SK-N-SH (cell line): Measurements from ENCODE around the gene SNX10. TPM values are rescaled to one million over a fixed set of nuclear protein-coding genes. Genes with fewer than 3 reads are reported as not detected.

Source experiments
- CTCF ChIA-PET: fragments of 300-600, 350-600 bp; formaldehyde crosslinking; extraction: SDS; loops from one replicate; lab custom pipeline; 2021; lab: Yijun Ruan, JAX
- POLR2A ChIA-PET: fragments of 350-600 bp; sonication (Branson Sonifier 250); formaldehyde crosslinking; extraction: SDS; loops from one replicate; lab custom pipeline; 2020; ENCODE audit warnings: antibody characterized with exemption, inconsistent platforms; lab: Yijun Ruan, JAX
- DNase-seq: peaks from one replicate; pipeline ENCODE4 v3.0.0; 2012
- H2AFZ ChIP-seq: fragments of 200-600 bp; sonication (generic); 2 replicates; pipeline ENCODE4 v1.8.1; 2016; ENCODE audit warnings: antibody characterized with exemption, mild to moderate bottlenecking, low read depth
- H3F3A ChIP-seq: fragments of 200-600 bp; sonication (generic); replicated peaks from 2 replicates; pipeline ENCODE3; 2016; ENCODE audit warnings: antibody characterized with exemption, mild to moderate bottlenecking; ENCODE audit not compliant: insufficient read depth
- H3K27ac ChIP-seq, 2 experiments: fragments of 200-500 bp in 1 of 2; fragments of 200-600 bp in 1 of 2; sonication (Bioruptor generic) in 1 of 2; sonication (generic), shearing (Covaris generic) in 1 of 2; 2 replicates each; pipeline versions ENCODE4 v1.5.1 to v1.6.1; 2014 to 2016; ENCODE audit warnings: low read depth in 2 of 2, inconsistent platforms in 1 of 2, low read length in 1 of 2, mild to moderate bottlenecking in 1 of 2, mixed read lengths in 1 of 2
- H3K27me3 ChIP-seq: fragments of 200-600 bp; sonication (generic), shearing (Covaris generic); 2 replicates; pipeline ENCODE4 v1.6.1; 2016; ENCODE audit warnings: mixed run types; ENCODE audit not compliant: insufficient read depth
- H3K36me3 ChIP-seq, 2 experiments: fragments of 200-500 bp in 1 of 2; fragments of 200-600 bp in 1 of 2; sonication (Bioruptor generic) in 1 of 2; sonication (generic) in 1 of 2; replicated peaks in 1 of 2; 2 replicates each; pipeline versions ENCODE3 to v1.5.1; 2014 to 2016; ENCODE audit warnings: low read length in 1 of 2, mild to moderate bottlenecking in 1 of 2; ENCODE audit not compliant: insufficient read depth in 2 of 2, control insufficient read depth in 1 of 2
- H3K4me1 ChIP-seq, 2 experiments: fragments of 200-500 bp in 1 of 2; fragments of 200-600 bp in 1 of 2; sonication (Bioruptor generic) in 1 of 2; sonication (generic), shearing (Covaris generic) in 1 of 2; 2 replicates each; pipeline versions ENCODE4 v1.5.1 to v1.6.1; 2014 to 2016; ENCODE audit warnings: low read depth in 1 of 2, low read length in 1 of 2, mixed run types in 1 of 2; ENCODE audit not compliant: insufficient read depth in 2 of 2, control insufficient read depth in 1 of 2
- H3K4me2 ChIP-seq: fragments of 200-600 bp; sonication (generic), shearing (Covaris generic); 2 replicates; pipeline ENCODE4 v1.6.1; 2017; ENCODE audit warnings: mixed run types
- H3K4me3 ChIP-seq, 2 experiments: fragments of 200-500 bp in 1 of 2; fragments of 200-600 bp in 1 of 2; sonication (Bioruptor generic) in 1 of 2; sonication (generic), shearing (Covaris generic) in 1 of 2; 2 replicates each; pipeline versions ENCODE4 v1.5.1 to v1.8.1; 2014 to 2016; ENCODE audit warnings: low read depth in 2 of 2, inconsistent platforms in 1 of 2, low read length in 1 of 2, mild to moderate bottlenecking in 1 of 2, mixed read lengths in 1 of 2, moderate library complexity in 1 of 2
- H3K79me2 ChIP-seq: fragments of 200-600 bp; sonication (generic); 2 replicates; pipeline ENCODE4 v1.8.1; 2017; ENCODE audit warnings: mild to moderate bottlenecking; ENCODE audit not compliant: insufficient read depth
- H3K9ac ChIP-seq: fragments of 200-600 bp; sonication (generic); 2 replicates; pipeline ENCODE4 v1.6.1; 2017; ENCODE audit warnings: mixed run types
- H3K9me2 ChIP-seq: fragments of 200-600 bp; sonication (generic); 2 replicates; pipeline ENCODE4 v1.6.1; 2017; ENCODE audit warnings: mixed run types
- H3K9me3 ChIP-seq: fragments of 200-600 bp; sonication (generic); 2 replicates; pipeline ENCODE4 v1.6.1; 2017; ENCODE audit warnings: mixed run types, mild to moderate bottlenecking, moderate library complexity
- H4K20me1 ChIP-seq: fragments of 200-600 bp; sonication (generic); 2 replicates; pipeline ENCODE4 v1.6.1; 2017; ENCODE audit warnings: mild to moderate bottlenecking, mixed run types; ENCODE audit not compliant: insufficient read depth
- CHD2 ChIP-seq: fragments of 150-350 bp; IDR thresholded peaks from 2 replicates; pipeline ENCODE4 v1.6.1; 2018; ENCODE audit warnings: low read length; ENCODE audit not compliant: partially characterized antibody
- ELF1 ChIP-seq: IDR thresholded peaks from 2 replicates; pipeline ENCODE4 v1.4.0; 2012
- EZH2phosphoT487 ChIP-seq: fragments of 200-600 bp; sonication (generic); IDR thresholded peaks from 2 replicates; pipeline ENCODE4 v1.6.1; 2017; ENCODE audit warnings: low read depth, mixed run types, mild to moderate bottlenecking, antibody characterized with exemption, moderate library complexity, borderline replicate concordance
- FOSL2 ChIP-seq: IDR thresholded peaks from 2 replicates; pipeline ENCODE4 v1.4.0; 2012; ENCODE audit warnings: low read depth, mild to moderate bottlenecking, moderate library complexity, borderline replicate concordance
- FOXM1 ChIP-seq: IDR thresholded peaks from 2 replicates; pipeline ENCODE4 v1.4.0; 2012; ENCODE audit warnings: low read depth, mild to moderate bottlenecking
- GABPA ChIP-seq: IDR thresholded peaks from 2 replicates; pipeline ENCODE4 v1.4.0; 2012; ENCODE audit warnings: low read depth, mild to moderate bottlenecking
- MEF2A ChIP-seq: IDR thresholded peaks from 2 replicates; pipeline ENCODE4 v1.4.0; 2012; ENCODE audit warnings: low read depth, borderline replicate concordance
- MXI1 ChIP-seq: IDR thresholded peaks from 2 replicates; pipeline ENCODE4 v1.6.1; 2012; ENCODE audit warnings: mild to moderate bottlenecking, low read depth, low read length, improper control_type of control experiment
- RFX5 ChIP-seq: IDR thresholded peaks from 2 replicates; pipeline ENCODE4 v1.6.1; 2012; ENCODE audit warnings: mild to moderate bottlenecking, improper control_type of control experiment, low read length
- RXRA ChIP-seq: IDR thresholded peaks from 2 replicates; pipeline ENCODE4 v1.4.0; 2012; ENCODE audit warnings: low read depth, mild to moderate bottlenecking, borderline replicate concordance
- SIN3A ChIP-seq: IDR thresholded peaks from 2 replicates; pipeline ENCODE4 v1.6.1; 2012; ENCODE audit warnings: low read depth, mild to moderate bottlenecking, low read length, moderate library complexity, borderline replicate concordance
- SMC3 ChIP-seq: IDR thresholded peaks from 2 replicates; pipeline ENCODE4 v1.6.1; 2012; ENCODE audit warnings: low read depth, low read length, improper control_type of control experiment
- TAF1 ChIP-seq: IDR thresholded peaks from 2 replicates; pipeline ENCODE4 v1.6.1; 2012; ENCODE audit warnings: low read depth, mild to moderate bottlenecking, low read length, moderate library complexity, borderline replicate concordance
- TEAD4 ChIP-seq: IDR thresholded peaks from 2 replicates; pipeline ENCODE4 v1.4.0; 2012; ENCODE audit warnings: mild to moderate bottlenecking, borderline replicate concordance; ENCODE audit not compliant: insufficient read depth
- YY1 ChIP-seq: IDR thresholded peaks from 2 replicates; pipeline ENCODE4 v1.4.0; 2012; ENCODE audit warnings: low read depth, mild to moderate bottlenecking
- WGBS: methylation state at CpG from one replicate; pipeline ENCODE4 v1.1.6; 2017; ENCODE audit warnings: low lambda C conversion rate; 5-methylcytosine and 5-hydroxymethylcytosine counted together
- polyA plus RNA-seq, 3 experiments: library from polyadenylated mRNA; depleted of rRNA; stranded (reverse); fragments of >200 nt; gene quantifications; 2 replicates each; pipeline ENCODE4 v1.2.3, GENCODE V29; 2012
- TF ChIP-seq, protein P1 (sequence below): fragments of 200-600 bp; sonication (generic); IDR thresholded peaks from 2 replicates; pipeline ENCODE4 v1.6.1; 2017; ENCODE audit warnings: antibody characterized with exemption, mild to moderate bottlenecking, moderate library complexity
- TF ChIP-seq, protein P2 (sequence below): IDR thresholded peaks from 2 replicates; pipeline ENCODE4 v1.6.1; 2012; ENCODE audit warnings: mild to moderate bottlenecking, low read depth, low read length, moderate library complexity
- TF ChIP-seq, protein P3 (sequence below): fragments of 150-350 bp; IDR thresholded peaks from 2 replicates; pipeline ENCODE4 v1.6.1; 2016; ENCODE audit warnings: mild to moderate bottlenecking, low read depth, low read length
- TF ChIP-seq, protein P4 (sequence below): fragments of 150-350 bp; IDR thresholded peaks from 2 replicates; pipeline ENCODE4 v1.6.1; 2017; ENCODE audit warnings: antibody characterized with exemption, low read length, low read depth, borderline replicate concordance

SNX10 gene
- polyA plus RNA-seq, 1 of the 3 experiments (the other 2 are of a cell fraction) = 0.02 TPM

DNA sequence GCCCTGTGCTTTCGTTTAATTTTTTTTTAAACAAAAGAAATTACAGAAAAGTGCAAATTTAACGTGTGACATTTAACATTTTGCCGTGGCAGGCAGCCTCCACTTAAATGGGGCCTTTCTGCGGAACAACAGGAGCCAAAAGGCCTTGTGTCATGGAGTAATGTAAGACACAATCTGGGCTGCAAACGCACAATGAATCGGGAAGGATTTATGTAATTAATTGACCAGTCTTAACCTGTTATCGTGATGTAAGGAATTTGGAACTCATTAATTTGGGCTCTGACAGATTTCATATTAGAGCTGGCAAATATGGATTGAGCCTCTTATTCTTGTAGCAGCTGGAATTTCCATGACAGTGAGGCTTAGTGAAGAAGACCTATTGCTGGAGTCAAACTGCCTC lies 86.4 kb downstream of the SNX10 start:
- Histone ChIP-seq H4K20me1 (no peaks in the 10 kb centered on the region), H2AFZ (no peak overlapping the region), H3K36me3 (no peaks in the 10 kb centered on the region), H3K27me3 (peaks cover 38% of the 10 kb centered on the region), H3K27ac (no peak overlapping the region), H3K4me2 (no peak overlapping the region)
- ChIA-PET CTCF (interaction anchor here (0.8 to 12.1 kb wide), 27 partner anchors 9 to 783 kb away, joined by 3 to 716 read pairs (median 5); no protein-coding TSS in a partner anchor), POLR2A (interaction anchor here (1.0 kb wide), 1 partner anchor 21 kb away, joined by 4 read pairs; no protein-coding TSS in a partner anchor)
- TF ChIP-seq FOXM1 (no peak), TEAD4 (no peak), EZH2phosphoT487 (no peak), YY1 (no peak), SMC3 (no peak), GABPA (no peak), CHD2 (no peak), RFX5 (no peak), SIN3A (no peak), MXI1 (no peak), FOSL2 (no peak), MEF2A (no peak), ELF1 (no peak), RXRA (no peak)
- TF ChIP-seq, protein P1, sequence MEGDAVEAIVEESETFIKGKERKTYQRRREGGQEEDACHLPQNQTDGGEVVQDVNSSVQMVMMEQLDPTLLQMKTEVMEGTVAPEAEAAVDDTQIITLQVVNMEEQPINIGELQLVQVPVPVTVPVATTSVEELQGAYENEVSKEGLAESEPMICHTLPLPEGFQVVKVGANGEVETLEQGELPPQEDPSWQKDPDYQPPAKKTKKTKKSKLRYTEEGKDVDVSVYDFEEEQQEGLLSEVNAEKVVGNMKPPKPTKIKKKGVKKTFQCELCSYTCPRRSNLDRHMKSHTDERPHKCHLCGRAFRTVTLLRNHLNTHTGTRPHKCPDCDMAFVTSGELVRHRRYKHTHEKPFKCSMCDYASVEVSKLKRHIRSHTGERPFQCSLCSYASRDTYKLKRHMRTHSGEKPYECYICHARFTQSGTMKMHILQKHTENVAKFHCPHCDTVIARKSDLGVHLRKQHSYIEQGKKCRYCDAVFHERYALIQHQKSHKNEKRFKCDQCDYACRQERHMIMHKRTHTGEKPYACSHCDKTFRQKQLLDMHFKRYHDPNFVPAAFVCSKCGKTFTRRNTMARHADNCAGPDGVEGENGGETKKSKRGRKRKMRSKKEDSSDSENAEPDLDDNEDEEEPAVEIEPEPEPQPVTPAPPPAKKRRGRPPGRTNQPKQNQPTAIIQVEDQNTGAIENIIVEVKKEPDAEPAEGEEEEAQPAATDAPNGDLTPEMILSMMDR = no peak
- TF ChIP-seq, all 33 proteins: peak for 0
- peaks cover 0 to 5% of the 10 kb centered on the region in 2 experiments; a peak in 2 of 4 replicates for H3K4me1 ChIP-seq
- WGBS = 78% methylated on average over 7 of the region's 7 CpGs
- no peaks in the 10 kb centered on the region for H3K79me2 ChIP-seq
- no peak overlapping the region for H3K9ac ChIP-seq
- no peaks in the 10 kb centered on the region for H3K9me3 ChIP-seq
- no peaks in the 10 kb centered on the region for H3F3A ChIP-seq
- no peak for DNase-seq
- no peaks in the 10 kb centered on the region for H3K9me2 ChIP-seq
- no peak overlapping the region for H3K4me3 ChIP-seq

DNA sequence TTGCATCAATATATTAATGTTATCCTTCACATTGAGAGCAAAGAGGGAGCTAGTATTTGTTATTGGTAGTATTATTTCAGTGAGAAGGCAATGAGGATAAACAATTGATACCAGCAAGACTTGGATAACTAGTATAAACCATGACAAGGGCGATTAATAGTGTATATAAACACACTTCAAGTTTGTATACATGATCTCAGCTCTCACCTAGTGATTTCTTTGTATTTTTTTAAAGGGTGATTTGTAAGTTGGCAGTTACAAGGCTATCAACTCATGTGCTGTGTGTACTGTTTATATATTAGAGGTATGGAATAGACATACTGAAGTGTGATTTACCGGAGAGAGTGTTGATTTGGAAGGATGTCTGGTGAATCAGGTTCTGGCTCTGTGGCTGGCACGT lies 88.0 kb downstream of the SNX10 start:
- Histone ChIP-seq H3K4me1 (peaks cover 0 to 5% of the 10 kb centered on the region in 2 experiments; a peak in 2 of 4 replicates), H3K4me3 (no peak overlapping the region), H3K4me2 (no peak overlapping the region), H3K79me2 (no peaks in the 10 kb centered on the region), H3K27me3 (peaks cover 38% of the 10 kb centered on the region), H3K9me2 (no peaks in the 10 kb centered on the region), H3K36me3 (no peaks in the 10 kb centered on the region), H3K27ac (no peak overlapping the region), H3K9ac (no peak overlapping the region), H3K9me3 (no peaks in the 10 kb centered on the region), H3F3A (no peaks in the 10 kb centered on the region), H4K20me1 (no peaks in the 10 kb centered on the region), H2AFZ (no peak overlapping the region)
- ChIA-PET CTCF (interaction anchor here (0.7 to 12.1 kb wide), 9 partner anchors 9 to 487 kb away, joined by 3 to 716 read pairs (median 5); no protein-coding TSS in a partner anchor), POLR2A (no interaction called here)
- DNase-seq = no peak
- 25% methylated on average over 3 of the region's 3 CpGs for WGBS
- TF ChIP-seq, protein P2, sequence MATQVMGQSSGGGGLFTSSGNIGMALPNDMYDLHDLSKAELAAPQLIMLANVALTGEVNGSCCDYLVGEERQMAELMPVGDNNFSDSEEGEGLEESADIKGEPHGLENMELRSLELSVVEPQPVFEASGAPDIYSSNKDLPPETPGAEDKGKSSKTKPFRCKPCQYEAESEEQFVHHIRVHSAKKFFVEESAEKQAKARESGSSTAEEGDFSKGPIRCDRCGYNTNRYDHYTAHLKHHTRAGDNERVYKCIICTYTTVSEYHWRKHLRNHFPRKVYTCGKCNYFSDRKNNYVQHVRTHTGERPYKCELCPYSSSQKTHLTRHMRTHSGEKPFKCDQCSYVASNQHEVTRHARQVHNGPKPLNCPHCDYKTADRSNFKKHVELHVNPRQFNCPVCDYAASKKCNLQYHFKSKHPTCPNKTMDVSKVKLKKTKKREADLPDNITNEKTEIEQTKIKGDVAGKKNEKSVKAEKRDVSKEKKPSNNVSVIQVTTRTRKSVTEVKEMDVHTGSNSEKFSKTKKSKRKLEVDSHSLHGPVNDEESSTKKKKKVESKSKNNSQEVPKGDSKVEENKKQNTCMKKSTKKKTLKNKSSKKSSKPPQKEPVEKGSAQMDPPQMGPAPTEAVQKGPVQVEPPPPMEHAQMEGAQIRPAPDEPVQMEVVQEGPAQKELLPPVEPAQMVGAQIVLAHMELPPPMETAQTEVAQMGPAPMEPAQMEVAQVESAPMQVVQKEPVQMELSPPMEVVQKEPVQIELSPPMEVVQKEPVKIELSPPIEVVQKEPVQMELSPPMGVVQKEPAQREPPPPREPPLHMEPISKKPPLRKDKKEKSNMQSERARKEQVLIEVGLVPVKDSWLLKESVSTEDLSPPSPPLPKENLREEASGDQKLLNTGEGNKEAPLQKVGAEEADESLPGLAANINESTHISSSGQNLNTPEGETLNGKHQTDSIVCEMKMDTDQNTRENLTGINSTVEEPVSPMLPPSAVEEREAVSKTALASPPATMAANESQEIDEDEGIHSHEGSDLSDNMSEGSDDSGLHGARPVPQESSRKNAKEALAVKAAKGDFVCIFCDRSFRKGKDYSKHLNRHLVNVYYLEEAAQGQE = no peak
- TF ChIP-seq, protein P3, sequence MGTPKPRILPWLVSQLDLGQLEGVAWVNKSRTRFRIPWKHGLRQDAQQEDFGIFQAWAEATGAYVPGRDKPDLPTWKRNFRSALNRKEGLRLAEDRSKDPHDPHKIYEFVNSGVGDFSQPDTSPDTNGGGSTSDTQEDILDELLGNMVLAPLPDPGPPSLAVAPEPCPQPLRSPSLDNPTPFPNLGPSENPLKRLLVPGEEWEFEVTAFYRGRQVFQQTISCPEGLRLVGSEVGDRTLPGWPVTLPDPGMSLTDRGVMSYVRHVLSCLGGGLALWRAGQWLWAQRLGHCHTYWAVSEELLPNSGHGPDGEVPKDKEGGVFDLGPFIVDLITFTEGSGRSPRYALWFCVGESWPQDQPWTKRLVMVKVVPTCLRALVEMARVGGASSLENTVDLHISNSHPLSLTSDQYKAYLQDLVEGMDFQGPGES = no peak
- TF ChIP-seq, protein P4, sequence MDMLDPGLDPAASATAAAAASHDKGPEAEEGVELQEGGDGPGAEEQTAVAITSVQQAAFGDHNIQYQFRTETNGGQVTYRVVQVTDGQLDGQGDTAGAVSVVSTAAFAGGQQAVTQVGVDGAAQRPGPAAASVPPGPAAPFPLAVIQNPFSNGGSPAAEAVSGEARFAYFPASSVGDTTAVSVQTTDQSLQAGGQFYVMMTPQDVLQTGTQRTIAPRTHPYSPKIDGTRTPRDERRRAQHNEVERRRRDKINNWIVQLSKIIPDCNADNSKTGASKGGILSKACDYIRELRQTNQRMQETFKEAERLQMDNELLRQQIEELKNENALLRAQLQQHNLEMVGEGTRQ = no peak
- TF ChIP-seq TAF1 (no peak), FOSL2 (no peak)
